ENCODE data around the gene CNEP1R1. TPM values are rescaled to one million over a fixed set of nuclear protein-coding genes. Genes with fewer than 3 reads are reported as not detected.

CNEP1R1 gene
- total RNA-seq, 1 donor from 2014 or later: 25.6 TPM

GRCh38 chr16:49986351-49987124 lies 38.5 kb upstream of the CNEP1R1 start:
- H3K27me3 ChIP-seq (ENCODE audit: low read depth): no peaks in the 10 kb centered on the region
- no peaks in the 10 kb centered on the region for H3K9me3 ChIP-seq
- peak overlapping the region; percentile 4 for H3K4me3 ChIP-seq
- intact Hi-C loops (cut with DNase I): no loop called here
- H3K27ac ChIP-seq: no peak overlapping the region
- H3K4me1 ChIP-seq: no peaks in the 10 kb centered on the region
- DNase-seq: no peak
- no peak for TF ChIP-seq CTCF (IDR thresholded peaks at IDR 0.05)
- ATAC-seq: no peak
- H3K36me3 ChIP-seq: no peaks in the 10 kb centered on the region

- H3K4me3 ChIP-seq: no peak overlapping the region
These were observed 37.6 kb upstream of the CNEP1R1 start for GRCh38 chr16:49987381-49987780.

GRCh38 chr16:49992825-49993224 lies 32.2 kb upstream of the CNEP1R1 start:
- DNase-seq (no peak), ATAC-seq (no peak)
- no peaks in the 10 kb centered on the region for H3K36me3 ChIP-seq

More at GRCh38 chr16:49987381-49987780, 37.6 kb upstream of the CNEP1R1 start:
- no peaks in the 10 kb centered on the region for H3K9me3 ChIP-seq
- H3K4me1 ChIP-seq: no peaks in the 10 kb centered on the region
- H3K27me3 ChIP-seq (ENCODE audit: low read depth): no peaks in the 10 kb centered on the region
- no peak overlapping the region for H3K27ac ChIP-seq
- intact Hi-C loops (cut with DNase I): no loop called here
- TF ChIP-seq CTCF (IDR thresholded peaks at IDR 0.05): no peak
- ATAC-seq (no peak), DNase-seq (no peak)
- H3K36me3 ChIP-seq: no peaks in the 10 kb centered on the region

GRCh38 chr16:49993579-49993978 lies 31.4 kb upstream of the CNEP1R1 start:
- intact Hi-C loops (cut with DNase I): no loop called here
- H3K4me1 ChIP-seq: no peaks in the 10 kb centered on the region
- ATAC-seq (no peak), DNase-seq (no peak)
- no peaks in the 10 kb centered on the region for H3K27me3 ChIP-seq (ENCODE audit: low read depth)
- no peak overlapping the region for H3K4me3 ChIP-seq
- H3K9me3 ChIP-seq: no peaks in the 10 kb centered on the region
- TF ChIP-seq CTCF (IDR thresholded peaks at IDR 0.05): no peak
- no peak overlapping the region for H3K27ac ChIP-seq
- H3K36me3 ChIP-seq: no peaks in the 10 kb centered on the region

More at GRCh38 chr16:49992825-49993224, 32.2 kb upstream of the CNEP1R1 start:
- H3K4me1 ChIP-seq: no peaks in the 10 kb centered on the region
- H3K27ac ChIP-seq: no peak overlapping the region
- intact Hi-C loops (cut with DNase I): no loop called here
- H3K4me3 ChIP-seq: no peak overlapping the region
- H3K9me3 ChIP-seq: no peaks in the 10 kb centered on the region
- no peaks in the 10 kb centered on the region for H3K27me3 ChIP-seq (ENCODE audit: low read depth)
- TF ChIP-seq CTCF (IDR thresholded peaks at IDR 0.05): no peak

GRCh38 chr16:49994006-49994405 lies 31.0 kb upstream of the CNEP1R1 start:
- intact Hi-C loops (cut with DNase I): no loop called here
- no peak for TF ChIP-seq CTCF (IDR thresholded peaks at IDR 0.05)
- Histone ChIP-seq H3K27ac (no peak overlapping the region), H3K27me3 (ENCODE audit: low read depth) (no peaks in the 10 kb centered on the region), H3K9me3 (no peaks in the 10 kb centered on the region), H3K4me3 (no peak overlapping the region), H3K36me3 (no peaks in the 10 kb centered on the region), H3K4me1 (no peaks in the 10 kb centered on the region)
- no peak for ATAC-seq
- no peak for DNase-seq

Data from lower lobe of right lung (tissue), 2 donors.